ENCODE data around the gene KLHL29. TPM values are rescaled to one million over a fixed set of nuclear protein-coding genes. Genes with fewer than 3 reads are reported as not detected.
A peak's percentile ranks its signal among the peaks of the same experiment; 100 is the strongest.

The KLHL29 gene
- total and polyA plus RNA-seq, 8 donors: 1.8 to 10.5 (median 2.8) TPM

GRCh38 chr2:23596316-23596885 lies 211.4 kb downstream of the KLHL29 start:
- Histone ChIP-seq H3K9me3 (no peaks in the 10 kb centered on the region), H3K36me3 (no peaks in the 10 kb centered on the region), H3K27ac (no peak overlapping the region), H3K4me3 (no peak overlapping the region), H3K4me1 (no peaks in the 10 kb centered on the region), H3K27me3 (peaks cover 0 to 17% of the 10 kb centered on the region in 2 donors)
- intact Hi-C loops (cut with DNase I): no loop called here
- DNase-seq (no peak), ATAC-seq (no peak)
- TF ChIP-seq, protein P1, sequence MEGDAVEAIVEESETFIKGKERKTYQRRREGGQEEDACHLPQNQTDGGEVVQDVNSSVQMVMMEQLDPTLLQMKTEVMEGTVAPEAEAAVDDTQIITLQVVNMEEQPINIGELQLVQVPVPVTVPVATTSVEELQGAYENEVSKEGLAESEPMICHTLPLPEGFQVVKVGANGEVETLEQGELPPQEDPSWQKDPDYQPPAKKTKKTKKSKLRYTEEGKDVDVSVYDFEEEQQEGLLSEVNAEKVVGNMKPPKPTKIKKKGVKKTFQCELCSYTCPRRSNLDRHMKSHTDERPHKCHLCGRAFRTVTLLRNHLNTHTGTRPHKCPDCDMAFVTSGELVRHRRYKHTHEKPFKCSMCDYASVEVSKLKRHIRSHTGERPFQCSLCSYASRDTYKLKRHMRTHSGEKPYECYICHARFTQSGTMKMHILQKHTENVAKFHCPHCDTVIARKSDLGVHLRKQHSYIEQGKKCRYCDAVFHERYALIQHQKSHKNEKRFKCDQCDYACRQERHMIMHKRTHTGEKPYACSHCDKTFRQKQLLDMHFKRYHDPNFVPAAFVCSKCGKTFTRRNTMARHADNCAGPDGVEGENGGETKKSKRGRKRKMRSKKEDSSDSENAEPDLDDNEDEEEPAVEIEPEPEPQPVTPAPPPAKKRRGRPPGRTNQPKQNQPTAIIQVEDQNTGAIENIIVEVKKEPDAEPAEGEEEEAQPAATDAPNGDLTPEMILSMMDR (IDR thresholded peaks at IDR 0.05): no peak

DNA sequence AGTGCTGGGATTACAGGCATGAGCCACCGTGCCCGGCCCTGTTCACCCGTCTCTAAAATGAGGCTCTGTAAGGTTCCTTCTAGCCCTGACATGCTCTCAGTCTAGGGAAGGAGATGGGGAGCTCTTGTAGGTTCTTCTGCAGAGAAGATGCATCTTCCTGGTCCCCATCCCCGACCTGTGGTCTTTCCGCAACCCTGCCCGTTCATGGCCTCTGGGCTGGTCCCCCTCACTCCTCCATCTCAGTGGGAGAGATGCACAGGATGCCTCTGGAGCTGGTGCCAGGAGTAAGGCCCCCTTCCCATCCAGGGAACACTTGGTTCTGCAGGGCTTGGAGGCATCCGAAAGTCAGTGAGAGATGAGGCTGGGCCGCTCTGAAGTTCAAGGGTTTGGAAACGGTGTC lies 212.7 kb downstream of the KLHL29 start:
- Histone ChIP-seq H3K4me3 (no peak overlapping the region), H3K36me3 (no peaks in the 10 kb centered on the region), H3K27me3 (peaks cover 0 to 17% of the 10 kb centered on the region in 2 donors), H3K4me1 (no peaks in the 10 kb centered on the region), H3K9me3 (no peaks in the 10 kb centered on the region), H3K27ac (no peak overlapping the region)
- DNase-seq: peak in 1 of 4 donors; percentile 8
- intact Hi-C loops (cut with DNase I): no loop called here
- no peak for ATAC-seq
- TF ChIP-seq, protein P1 (IDR thresholded peaks at IDR 0.05): no peak

DNA sequence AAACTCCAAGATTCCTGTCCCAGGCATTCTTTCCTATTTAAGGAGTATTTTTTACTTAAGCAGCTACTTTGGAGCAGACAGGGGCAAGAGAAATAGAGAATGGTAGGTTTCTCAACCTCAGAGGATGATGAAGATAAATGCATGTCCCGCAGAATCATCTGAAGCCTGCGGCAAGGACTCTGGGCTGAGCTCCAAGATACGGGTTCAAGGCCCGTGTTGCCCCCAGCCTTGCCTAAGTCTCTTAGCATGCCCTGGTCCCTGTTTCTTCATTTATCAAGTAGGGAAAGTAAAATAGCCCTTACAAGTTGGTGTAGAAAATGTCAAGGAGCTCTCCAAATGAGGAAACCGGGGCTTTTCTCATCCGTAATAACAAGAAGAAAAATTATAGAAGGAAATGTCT lies 214.0 kb downstream of the KLHL29 start:
- no peak overlapping the region for H3K27ac ChIP-seq
- DNase-seq: peak in 1 of 4 donors; percentile 27
- intact Hi-C loops (cut with DNase I): no loop called here
- no peaks in the 10 kb centered on the region for H3K9me3 ChIP-seq
- no peak overlapping the region for H3K4me3 ChIP-seq
- TF ChIP-seq, protein P1 (IDR thresholded peaks at IDR 0.05): no peak
- no peaks in the 10 kb centered on the region for H3K4me1 ChIP-seq
- H3K27me3 ChIP-seq: peaks cover 0 to 14% of the 10 kb centered on the region in 2 donors
- H3K36me3 ChIP-seq: no peaks in the 10 kb centered on the region
- peak; percentile 10 for ATAC-seq

DNA sequence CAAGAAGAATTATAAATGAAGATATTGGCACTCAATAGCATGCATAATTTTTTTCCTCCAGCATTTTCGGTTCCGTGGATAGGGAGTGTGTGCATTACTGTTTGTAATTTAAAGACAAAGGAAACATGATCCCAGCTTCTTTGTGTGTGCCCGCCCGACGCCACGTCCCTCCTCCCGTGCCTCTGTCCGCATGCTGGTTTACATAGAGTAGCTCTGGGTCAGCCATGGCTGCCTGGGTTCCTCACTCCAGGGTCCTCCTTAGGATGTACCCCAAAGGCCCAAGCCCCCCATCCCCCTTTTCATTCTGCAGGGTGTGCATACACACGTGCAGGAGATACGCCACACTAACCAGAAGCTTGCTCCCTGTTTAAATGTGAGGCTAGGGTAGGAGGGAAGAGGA lies 214.7 kb downstream of the KLHL29 start:
- Histone ChIP-seq H3K27me3 (peaks cover 0 to 8% of the 10 kb centered on the region in 2 donors), H3K27ac (no peak overlapping the region), H3K4me1 (no peaks in the 10 kb centered on the region), H3K9me3 (no peaks in the 10 kb centered on the region), H3K36me3 (no peaks in the 10 kb centered on the region), H3K4me3 (no peak overlapping the region)
- intact Hi-C loops (cut with DNase I): no loop called here
- no peak for ATAC-seq
- DNase-seq: peak in 1 of 4 donors; percentile 8
- TF ChIP-seq, protein P1 (IDR thresholded peaks at IDR 0.05): no peak

- no peak for DNase-seq
- intact Hi-C loops (cut with DNase I): no loop called here
- TF ChIP-seq, protein P1 (IDR thresholded peaks at IDR 0.05): no peak
Measured at GRCh38 chr2:23600346-23600745, 215.4 kb downstream of the KLHL29 start.

More at GRCh38 chr2:23600346-23600745, 215.4 kb downstream of the KLHL29 start:
- Histone ChIP-seq H3K9me3 (no peaks in the 10 kb centered on the region), H3K36me3 (no peaks in the 10 kb centered on the region), H3K4me1 (no peaks in the 10 kb centered on the region), H3K4me3 (no peak overlapping the region), H3K27ac (no peak overlapping the region), H3K27me3 (peaks cover 0 to 8% of the 10 kb centered on the region in 2 donors)
- ATAC-seq: no peak
